ENCODE data around the gene MACROD1. TPM values are rescaled to one million over a fixed set of nuclear protein-coding genes. Genes with fewer than 3 reads are reported as not detected.

MACROD1 gene
- total RNA-seq, 1 donor from 2014 or later: 39.4 TPM

DNA sequence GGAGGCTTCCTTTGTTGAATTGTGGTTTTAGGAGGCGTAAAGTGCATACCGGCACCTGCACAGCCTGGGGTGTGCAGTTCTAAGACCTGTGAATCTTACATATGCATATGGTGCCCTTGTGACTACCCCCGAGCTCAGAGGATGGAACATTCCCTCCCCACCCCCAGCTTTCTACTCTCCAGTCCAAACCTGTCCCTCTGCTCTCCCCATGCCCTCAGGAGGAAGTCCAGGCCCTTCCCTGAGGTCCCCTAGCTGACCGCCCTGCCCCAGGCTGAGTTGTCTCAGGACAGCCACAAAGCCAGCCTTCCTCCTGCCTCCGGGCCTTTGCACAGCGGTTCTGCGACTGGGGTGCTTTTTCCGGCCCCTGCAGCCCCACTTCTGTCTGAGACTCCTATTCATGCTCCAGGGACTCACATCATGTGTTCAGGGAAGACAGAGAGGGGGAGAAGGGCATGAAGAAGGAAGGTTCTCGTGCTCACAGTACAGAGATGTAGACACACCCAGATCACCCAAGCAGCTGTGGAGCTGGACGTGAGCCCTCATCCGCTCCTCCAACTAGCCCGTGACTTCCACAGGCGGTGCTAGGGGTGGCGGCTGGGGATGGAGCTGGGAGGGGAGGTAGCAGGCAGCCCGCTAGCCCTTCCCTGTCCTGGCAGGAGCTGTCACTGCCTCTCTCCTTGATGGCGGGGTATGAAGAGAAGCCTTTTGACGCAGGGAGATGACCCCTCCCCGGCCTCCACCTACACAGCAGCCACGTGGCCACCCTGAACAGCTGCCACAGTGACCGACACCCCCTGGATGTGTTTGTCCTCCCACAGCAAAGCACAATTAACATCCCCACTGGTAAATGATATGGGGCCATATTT is 79.4 kb downstream of the MACROD1 start:
- TF ChIP-seq CTCF (IDR thresholded peaks at IDR 0.05; ENCODE audit: unreplicated experiment): no peak
- no peak for DNase-seq (ENCODE audit: low spot score in 2 of 2, unreplicated experiment in 2 of 2)
- no peak overlapping the region for H3K27ac Mint-ChIP-seq
- H3K4me3 Mint-ChIP-seq: no peak overlapping the region
- H3K36me3 Mint-ChIP-seq: no peaks in the 10 kb centered on the region
- H3K27me3 Mint-ChIP-seq (ENCODE audit: low read depth): no peaks in the 10 kb centered on the region
- no peaks in the 10 kb centered on the region for H3K9me3 Mint-ChIP-seq
- H3K4me1 Mint-ChIP-seq: peaks cover 15% of the 10 kb centered on the region

DNA sequence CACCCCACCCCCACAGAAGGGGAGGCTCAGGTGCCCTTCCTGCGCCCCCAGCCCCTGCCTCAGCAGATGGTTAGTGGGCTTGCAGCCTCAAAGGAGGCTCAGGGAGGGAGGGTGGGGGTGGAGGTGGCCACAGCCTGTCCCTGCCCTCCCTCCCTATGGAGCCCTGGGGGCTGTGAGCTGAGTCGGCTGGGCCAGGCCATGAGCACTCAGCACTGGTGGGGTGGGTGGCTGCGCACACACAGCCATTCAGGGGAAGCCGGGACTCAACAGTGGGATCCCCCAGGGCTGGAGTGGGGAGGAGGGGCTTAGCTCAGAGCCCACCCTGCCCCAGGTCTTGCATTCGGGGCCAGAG is 80.0 kb downstream of the MACROD1 start:
- Mint-ChIP-seq H3K4me3 (no peak overlapping the region), H3K27me3 (ENCODE audit: low read depth) (no peaks in the 10 kb centered on the region), H3K27ac (no peak overlapping the region), H3K36me3 (peaks cover 2% of the 10 kb centered on the region), H3K9me3 (no peaks in the 10 kb centered on the region), H3K4me1 (peaks cover 12% of the 10 kb centered on the region)
- DNase-seq (ENCODE audit: low spot score in 2 of 2, unreplicated experiment in 2 of 2): no peak
- TF ChIP-seq CTCF (IDR thresholded peaks at IDR 0.05; ENCODE audit: unreplicated experiment): no peak

DNA sequence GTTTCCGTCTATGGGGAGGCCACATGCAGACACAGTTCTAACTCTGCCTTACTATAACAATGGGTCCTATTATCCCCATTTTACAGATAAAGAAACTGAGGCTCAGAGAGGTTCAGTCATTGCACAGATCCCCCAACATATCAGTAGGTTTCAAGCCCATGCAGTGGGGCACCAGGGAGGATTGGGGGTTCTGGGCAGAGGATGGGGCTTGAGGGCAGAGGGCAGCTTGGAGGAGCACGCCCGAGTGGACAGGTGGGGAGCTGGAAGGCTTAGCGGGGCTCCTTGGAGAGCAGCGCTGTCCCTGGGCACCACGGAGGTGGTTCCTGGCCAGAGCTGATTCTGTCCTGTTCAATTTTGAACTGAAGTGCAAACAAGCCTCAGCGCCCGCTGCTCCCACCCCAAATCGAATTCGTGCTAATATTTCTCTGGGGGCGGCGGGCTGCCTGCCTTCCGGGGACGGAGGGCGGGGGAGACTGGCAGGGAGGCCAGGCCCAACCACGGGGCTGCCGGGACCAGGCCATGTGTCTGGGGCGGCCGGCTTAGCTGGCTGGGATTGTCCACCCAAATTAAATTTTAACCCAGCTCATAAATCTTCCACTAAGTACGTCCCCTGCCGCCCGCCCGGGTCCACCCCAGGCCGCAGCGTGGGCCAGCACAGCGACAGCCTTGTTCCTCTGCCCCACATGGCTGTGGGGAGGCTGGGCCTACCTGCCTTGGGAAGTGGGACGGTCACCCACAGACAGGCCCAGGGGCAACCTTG is 80.8 kb downstream of the MACROD1 start:
- no peak for DNase-seq (ENCODE audit: low spot score in 2 of 2, unreplicated experiment in 2 of 2)
- Mint-ChIP-seq H3K4me1 (peaks cover 12% of the 10 kb centered on the region), H3K4me3 (no peak overlapping the region), H3K27me3 (ENCODE audit: low read depth) (no peaks in the 10 kb centered on the region), H3K36me3 (peaks cover 2% of the 10 kb centered on the region), H3K27ac (no peak overlapping the region), H3K9me3 (no peaks in the 10 kb centered on the region)
- TF ChIP-seq CTCF (IDR thresholded peaks at IDR 0.05; ENCODE audit: unreplicated experiment): no peak

GRCh38 chr11:64084146-64084950 is 81.6 kb downstream of the MACROD1 start:
- DNase-seq (ENCODE audit: low spot score in 2 of 2, unreplicated experiment in 2 of 2): no peak
- peaks cover 12% of the 10 kb centered on the region for H3K4me1 Mint-ChIP-seq
- no peak overlapping the region for H3K4me3 Mint-ChIP-seq
- no peak overlapping the region for H3K27ac Mint-ChIP-seq
- no peak for TF ChIP-seq CTCF (IDR thresholded peaks at IDR 0.05; ENCODE audit: unreplicated experiment)
- no peaks in the 10 kb centered on the region for H3K9me3 Mint-ChIP-seq
- peaks cover 2% of the 10 kb centered on the region for H3K36me3 Mint-ChIP-seq
- peaks cover 1% of the 10 kb centered on the region for H3K27me3 Mint-ChIP-seq (ENCODE audit: low read depth)

GRCh38 chr11:64083398-64084080 is 82.4 kb downstream of the MACROD1 start:
- Mint-ChIP-seq H3K9me3 (no peaks in the 10 kb centered on the region), H3K4me3 (no peak overlapping the region), H3K36me3 (peaks cover 2% of the 10 kb centered on the region), H3K27me3 (ENCODE audit: low read depth) (peaks cover 2% of the 10 kb centered on the region), H3K27ac (no peak overlapping the region), H3K4me1 (peaks cover 16% of the 10 kb centered on the region)
- DNase-seq (ENCODE audit: low spot score in 2 of 2, unreplicated experiment in 2 of 2): no peak
- TF ChIP-seq CTCF (IDR thresholded peaks at IDR 0.05; ENCODE audit: unreplicated experiment): no peak

Data from mesothelial cell of epicardium (in vitro differentiated cells).